ENCODE results near the gene RPL41. TPM values are rescaled to one million over a fixed set of nuclear protein-coding genes. Genes with fewer than 3 reads are reported as not detected.
A peak's percentile ranks its signal among the peaks of the same experiment; 100 is the strongest.
"Not testable (repeated sequence)": the region's sequence is repeated elsewhere in the genome, so short reads cannot be mapped to it uniquely, and the experiment has no call there.

Gene RPL41
- total RNA-seq, 1 donor from 2014 or later: 3,505 TPM

DNA sequence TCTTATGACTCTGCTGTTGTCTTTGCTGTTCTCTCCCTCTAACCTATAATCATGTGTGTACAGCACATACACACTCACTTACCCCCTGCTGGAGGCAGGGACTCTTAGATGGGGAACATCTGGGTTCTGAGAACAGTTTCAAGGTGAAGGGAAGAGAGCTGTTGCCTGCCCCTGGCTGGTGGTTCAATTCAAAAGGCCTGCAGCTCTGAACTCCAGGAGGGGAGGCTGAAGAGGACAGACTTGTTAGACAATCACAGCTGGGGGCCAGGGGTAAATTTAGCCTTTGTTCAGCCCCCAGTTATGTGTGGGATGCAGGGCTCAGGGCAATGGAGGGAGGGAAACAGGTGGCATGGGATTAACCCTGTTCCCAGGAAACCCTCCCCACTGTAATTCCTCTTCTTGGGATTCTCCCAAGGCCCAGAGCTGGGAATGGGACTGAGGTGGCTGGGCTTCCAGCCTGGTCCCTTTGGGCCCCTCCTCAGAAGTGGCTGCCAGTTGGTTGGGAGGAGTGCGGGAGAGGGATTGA lies 37.9 kb downstream of the RPL41 start:
- DNase-seq (ENCODE audit: low spot score): no peak

GRCh38 chr12:56154818-56155217 lies 38.4 kb downstream of the RPL41 start:
- no peak for DNase-seq (ENCODE audit: low spot score)

DNA sequence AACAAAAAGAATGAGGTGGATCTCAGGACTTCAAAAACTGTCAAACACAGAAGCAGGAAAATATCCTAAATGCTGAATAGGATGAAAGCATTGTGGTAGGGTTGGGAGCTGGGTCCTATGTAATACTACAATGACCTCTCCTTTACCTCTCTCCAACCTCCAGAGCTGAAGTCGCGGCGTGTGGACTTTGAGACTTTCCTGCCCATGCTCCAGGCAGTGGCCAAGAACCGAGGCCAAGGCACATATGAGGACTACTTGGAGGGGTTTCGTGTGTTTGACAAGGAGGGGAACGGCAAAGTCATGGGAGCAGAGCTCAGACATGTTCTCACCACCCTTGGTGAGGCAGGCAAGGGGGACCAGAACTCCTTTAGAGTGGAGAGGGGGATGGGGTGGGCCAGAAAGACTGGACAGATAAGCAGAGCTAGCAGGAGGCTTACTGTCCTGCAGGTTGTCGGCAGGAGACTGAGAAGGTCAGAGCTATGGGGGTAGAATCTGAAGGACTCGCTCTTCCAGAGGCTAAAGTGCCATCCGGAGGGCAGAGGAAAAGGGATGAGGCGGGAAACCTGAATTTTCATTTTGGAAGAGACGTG lies 38.9 kb downstream of the RPL41 start:
- no peak for DNase-seq (ENCODE audit: low spot score)

GRCh38 chr12:56156464-56157200 lies 40.2 kb downstream of the RPL41 start:
- not testable (repeated sequence) for DNase-seq (ENCODE audit: low spot score)

DNA sequence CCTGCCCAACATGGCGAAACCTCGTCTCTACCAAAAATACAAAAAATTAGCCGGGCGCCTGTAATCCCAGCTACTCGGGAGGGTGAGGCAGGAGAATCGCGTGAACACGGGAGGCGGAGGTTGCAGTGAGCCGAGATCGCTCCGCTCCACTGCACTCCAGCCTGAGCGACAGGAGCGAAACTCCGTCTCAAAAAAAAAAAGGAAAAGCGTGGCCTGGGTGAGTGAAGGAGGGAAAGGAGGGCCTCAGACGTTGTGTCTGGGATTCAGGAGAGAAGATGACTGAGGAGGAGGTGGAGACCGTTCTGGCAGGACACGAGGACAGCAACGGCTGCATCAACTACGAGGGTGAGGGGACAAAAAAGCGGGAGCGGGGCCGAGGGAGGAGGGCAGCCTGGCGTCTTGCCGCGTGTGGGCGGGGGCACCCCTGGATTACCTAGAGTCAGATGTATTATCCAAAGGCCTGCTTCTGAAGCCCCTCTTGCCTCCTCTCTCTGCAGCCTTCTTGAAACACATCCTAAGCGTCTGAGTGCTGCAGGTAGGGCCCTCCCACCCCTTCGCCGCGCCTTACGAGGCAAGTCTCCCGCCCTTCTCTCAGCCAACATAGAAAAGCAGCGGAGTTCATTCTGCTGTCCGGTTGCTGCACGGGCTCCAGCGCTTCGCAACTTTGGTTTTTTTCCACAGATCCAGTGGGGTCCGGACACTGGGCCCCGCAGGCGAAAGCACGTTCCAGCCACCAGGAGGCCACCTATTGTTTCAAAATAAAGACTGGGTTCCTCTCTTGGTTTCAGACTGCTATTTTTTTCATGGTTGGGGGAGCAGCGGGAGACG lies 41.0 kb downstream of the RPL41 start:
- peak; percentile 89 for DNase-seq (ENCODE audit: low spot score)

DNA sequence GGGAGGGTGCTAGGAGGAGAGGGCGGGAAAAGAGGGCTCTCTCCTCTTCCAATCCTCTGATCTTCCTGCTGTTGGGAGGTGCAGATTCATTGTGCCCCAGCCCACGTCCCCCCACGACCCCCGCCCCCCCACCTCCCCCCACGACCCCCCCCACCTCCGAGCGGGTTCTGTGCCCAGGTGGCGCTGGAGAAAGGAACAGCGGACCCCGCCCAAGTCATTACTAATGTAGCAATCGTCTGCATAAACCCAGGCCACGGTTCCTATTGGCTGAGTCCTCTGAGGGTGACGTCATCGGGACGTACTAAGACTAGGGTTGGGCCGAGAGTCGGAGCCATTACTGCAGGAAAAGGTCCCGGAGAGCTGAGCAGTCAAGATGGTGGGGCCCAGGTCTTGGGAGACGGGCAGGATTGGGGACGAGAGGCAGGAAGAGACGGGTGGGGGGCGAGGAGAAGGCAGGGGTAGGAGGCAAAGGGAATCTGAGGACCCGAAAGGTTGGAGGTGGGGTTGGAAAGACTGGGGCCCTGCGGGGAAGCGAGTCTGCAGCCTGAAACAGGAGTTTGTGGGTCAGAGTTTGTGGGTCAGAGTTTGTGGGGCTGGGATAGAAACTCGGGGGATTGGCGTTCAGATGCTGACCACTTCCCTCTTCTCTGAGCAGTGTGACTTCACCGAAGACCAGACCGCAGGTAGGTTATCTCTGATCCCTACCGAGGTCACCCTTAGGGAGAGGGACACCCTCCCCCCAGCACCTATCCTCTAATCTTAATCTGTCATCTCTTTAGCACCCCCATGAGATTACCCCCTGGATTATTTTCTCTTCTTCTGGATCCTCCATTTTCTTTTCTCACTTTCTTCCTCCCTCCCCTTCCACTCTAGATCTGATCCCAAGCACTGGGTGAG lies 41.8 kb downstream of the RPL41 start, which contains the start of gene MYL6:
TSS of gene MYL6 (plus strand) at position 331 of the 897 bp plus-strand sequence. CDS start at position 374, 43 bp downstream.
- peak; percentile 99 for DNase-seq (ENCODE audit: low spot score)

DNA sequence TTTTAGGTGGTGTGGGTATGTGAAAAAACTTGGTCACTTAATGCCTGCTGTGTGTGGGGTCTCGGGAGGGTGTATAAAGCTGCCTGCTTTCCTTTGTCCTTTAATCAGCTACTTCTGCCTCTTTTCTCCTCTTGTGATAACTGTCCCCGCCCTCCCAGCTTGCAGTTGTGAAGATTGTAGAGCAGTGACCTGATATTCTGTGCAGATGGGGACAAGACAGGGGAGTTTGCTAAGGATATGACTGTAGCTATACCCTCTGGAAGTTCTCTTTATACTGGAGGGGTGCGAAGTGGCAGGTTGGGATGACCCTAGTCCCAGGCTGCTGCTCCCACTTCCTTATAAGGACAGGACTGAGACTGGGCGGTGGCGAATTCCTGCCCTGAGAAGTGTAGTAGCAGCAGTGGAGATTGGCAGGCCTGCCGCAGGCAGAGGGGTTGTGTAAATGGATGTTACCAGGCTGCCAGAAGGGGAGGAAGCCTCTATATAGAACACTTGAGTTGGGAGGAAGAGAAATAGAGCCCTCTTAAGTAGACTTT lies 42.6 kb downstream of the RPL41 start:
- peak; percentile 90 for DNase-seq (ENCODE audit: low spot score)

- no peak for DNase-seq (ENCODE audit: low spot score)
These were observed 43.2 kb downstream of the RPL41 start for GRCh38 chr12:56159482-56160192.

- DNase-seq (ENCODE audit: low spot score): no peak
These were observed 43.8 kb downstream of the RPL41 start for GRCh38 chr12:56160193-56160763.

GRCh38 chr12:56160894-56161689 lies 44.7 kb downstream of the RPL41 start:
- no peak for DNase-seq (ENCODE audit: low spot score)

GRCh38 chr12:56161690-56162351 lies 45.4 kb downstream of the RPL41 start:
- DNase-seq (ENCODE audit: low spot score): no peak

DNA sequence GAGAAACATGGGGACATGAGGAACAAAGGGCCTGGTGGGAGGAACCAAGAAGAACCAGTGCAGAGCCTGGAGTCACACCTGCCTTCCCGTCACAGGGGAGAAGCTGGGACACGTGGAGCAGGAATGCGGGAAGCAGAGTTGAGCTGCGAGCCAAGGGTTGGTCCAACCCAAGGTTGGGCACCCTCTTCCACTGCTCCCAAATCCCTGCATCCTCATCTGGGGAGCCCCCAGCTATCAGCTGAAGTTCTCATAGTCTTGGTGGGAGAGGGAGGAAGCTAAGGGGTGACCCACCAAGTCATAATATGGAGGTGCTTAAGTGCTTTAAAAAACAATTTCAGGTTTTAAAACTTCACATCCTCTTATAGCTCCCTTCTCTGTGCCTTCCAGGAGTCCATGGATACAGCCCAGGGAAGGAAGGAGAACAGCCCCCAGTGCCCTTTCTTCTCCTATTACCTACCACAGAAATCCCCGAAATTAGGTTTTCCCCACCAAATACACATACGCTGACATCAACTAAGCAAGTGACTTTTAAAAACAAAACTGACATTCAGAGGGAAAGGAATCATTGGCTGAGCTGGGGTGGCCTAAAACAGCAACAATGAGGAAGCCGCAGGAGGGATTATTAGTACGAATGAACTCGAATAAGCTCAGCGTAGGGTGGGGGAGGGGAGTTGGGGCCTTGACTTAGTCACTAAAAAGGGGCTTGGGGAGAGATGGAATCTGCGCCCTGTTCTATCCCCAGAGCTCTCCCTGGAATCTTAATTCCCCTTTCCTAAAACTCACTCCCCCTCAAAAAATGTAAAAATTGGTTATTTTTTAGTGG lies 46.2 kb downstream of the RPL41 start:
- DNase-seq (ENCODE audit: low spot score): no peak

DNA sequence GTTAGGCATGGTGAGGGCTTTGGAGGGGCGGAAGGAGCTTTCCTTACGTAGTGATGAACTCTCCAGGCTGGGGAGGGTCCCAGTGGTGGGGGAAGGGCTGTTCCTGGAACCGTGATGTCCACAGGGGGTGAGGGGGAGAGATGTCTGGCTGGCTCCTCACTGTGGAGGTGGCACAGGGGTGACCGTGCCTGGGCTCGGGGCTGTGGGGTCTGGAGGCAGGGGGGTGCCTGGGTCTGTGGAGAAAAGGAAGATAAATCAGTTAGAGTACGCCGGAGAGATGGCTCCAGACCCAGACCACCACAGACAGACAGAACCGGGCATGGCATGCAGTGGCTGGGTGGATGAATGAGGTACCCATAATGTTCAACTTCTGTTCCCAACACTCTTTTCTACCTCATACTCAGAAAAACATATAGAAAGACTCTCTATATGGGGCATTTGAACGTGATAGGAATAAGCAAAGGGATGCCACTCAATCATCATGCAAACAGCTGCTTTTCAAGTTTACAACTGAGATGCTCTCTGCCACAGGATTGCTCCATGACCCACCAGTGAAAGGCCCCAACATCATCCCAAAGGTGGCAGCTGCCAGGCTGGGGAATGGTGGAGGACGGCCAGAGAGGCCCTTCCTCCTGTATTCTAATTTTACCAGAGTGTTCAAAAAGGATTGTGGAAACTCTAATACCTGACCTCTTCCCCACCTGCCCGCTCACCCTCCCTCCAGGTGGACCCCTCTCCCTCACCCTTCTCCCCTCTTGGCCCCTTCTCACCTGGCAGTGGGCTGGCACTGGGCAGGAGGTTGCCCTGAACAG lies 47.3 kb downstream of the RPL41 start:
- no peak for DNase-seq (ENCODE audit: low spot score)

GRCh38 chr12:56164345-56164729 lies 47.9 kb downstream of the RPL41 start:
- DNase-seq (ENCODE audit: low spot score): no peak

DNA sequence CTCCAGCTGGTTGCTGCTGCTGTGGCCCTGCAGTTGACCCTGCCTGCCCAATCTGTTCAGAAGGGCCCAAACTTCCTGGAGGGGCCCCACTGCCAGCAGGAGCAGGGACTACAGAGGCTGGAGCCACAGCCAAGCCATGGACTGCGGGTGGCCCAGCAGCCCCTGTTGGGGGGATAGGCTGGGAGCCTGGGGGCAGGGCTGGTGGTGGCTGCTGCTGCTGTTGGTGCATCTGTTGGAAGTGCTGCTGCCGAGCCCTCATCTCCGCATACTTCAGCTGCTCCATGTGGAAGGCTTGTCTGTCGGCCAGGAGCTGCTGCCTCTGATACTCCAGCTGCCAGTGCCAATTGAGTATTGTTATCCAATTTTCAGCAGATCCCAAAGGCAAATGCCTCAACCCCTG lies 48.9 kb downstream of the RPL41 start:
- no peak for DNase-seq (ENCODE audit: low spot score)
